Parathyroid adenoma (tissue), 2 donors: ENCODE data around the gene MIA2.
"Not testable (repeated sequence)": the region's sequence is repeated elsewhere in the genome, so short reads cannot be mapped to it uniquely, and the experiment has no call there.

ENCODE experiments used
- H2AFZ ChIP-seq: fragments of 300-600 bp; sonication (generic); one replicate; pipeline ENCODE4 v1.7.0; 2017; ENCODE audit warnings: antibody characterized with exemption, mild to moderate bottlenecking
- H3K27ac ChIP-seq: fragments of 300-600 bp; sonication (generic); one replicate; pipeline ENCODE4 v1.7.0; 2017
- H3K27me3 ChIP-seq: fragments of 300-600 bp; sonication (generic); one replicate; pipeline ENCODE4 v1.7.0; 2017; ENCODE audit warnings: low read length; ENCODE audit not compliant: control insufficient read depth, insufficient read depth
- H3K36me3 ChIP-seq: fragments of 300-600 bp; sonication (generic); one replicate; pipeline ENCODE4 v1.7.0; 2017; ENCODE audit warnings: low read length; ENCODE audit not compliant: control insufficient read depth, insufficient read depth
- H3K4me1 ChIP-seq: fragments of 300-600 bp; sonication (generic); one replicate; pipeline ENCODE4 v1.7.0; 2017; ENCODE audit warnings: control low read depth
- H3K4me2 ChIP-seq: fragments of 300-600 bp; sonication (generic); one replicate; pipeline ENCODE4 v1.7.0; 2017; ENCODE audit warnings: low read length
- H3K4me3 ChIP-seq: fragments of 300-600 bp; sonication (generic); one replicate; pipeline ENCODE4 v1.7.0; 2017; ENCODE audit warnings: low read depth, low read length
- H3K79me2 ChIP-seq: fragments of 300-600 bp; sonication (generic); one replicate; pipeline ENCODE4 v1.7.0; 2017; ENCODE audit warnings: control low read depth
- H3K9ac ChIP-seq: fragments of 300-600 bp; sonication (generic); one replicate; pipeline ENCODE4 v1.7.0; 2017; ENCODE audit warnings: mild to moderate bottlenecking
- H3K9me3 ChIP-seq: fragments of 300-600 bp; sonication (generic); one replicate; pipeline ENCODE4 v1.7.0; 2017; ENCODE audit warnings: low read length; ENCODE audit not compliant: control insufficient read depth
- CTCF ChIP-seq: fragments of 300-600 bp; sonication (generic); IDR thresholded peaks from one replicate; pipeline ENCODE4 v1.7.0; 2017; ENCODE audit warnings: antibody characterized with exemption, mild to moderate bottlenecking
- donor health status: primary hyperparathyroidism.

MIA2 gene

GRCh38 chr14:39342768-39343167, 109.1 kb downstream of the MIA2 start:
- Histone ChIP-seq H3K4me2 (no peak overlapping the region), H3K4me1 (no peaks in the 10 kb centered on the region), H3K79me2 (peaks cover 6% of the 10 kb centered on the region), H3K4me3 (no peak overlapping the region), H3K9me3 (no peaks in the 10 kb centered on the region), H3K27ac (no peak overlapping the region), H3K27me3 (no peaks in the 10 kb centered on the region), H3K36me3 (no peaks in the 10 kb centered on the region), H3K9ac (no peak overlapping the region), H2AFZ (no peak overlapping the region)
- TF ChIP-seq CTCF, result no peak

GRCh38 chr14:39343614-39344013, 109.9 kb downstream of the MIA2 start:
- Histone ChIP-seq H2AFZ (no peak overlapping the region), H3K4me3 (no peak overlapping the region), H3K9ac (no peak overlapping the region), H3K79me2 (peaks cover 6% of the 10 kb centered on the region), H3K4me2 (no peak overlapping the region), H3K4me1 (no peaks in the 10 kb centered on the region), H3K27ac (no peak overlapping the region), H3K27me3 (no peaks in the 10 kb centered on the region), H3K9me3 (no peaks in the 10 kb centered on the region), H3K36me3 (no peaks in the 10 kb centered on the region)
- no peak for TF ChIP-seq CTCF

- H3K4me3 ChIP-seq, result no peak overlapping the region
- TF ChIP-seq CTCF, result no peak
- H3K4me2 ChIP-seq, result no peak overlapping the region
- no peak overlapping the region for H3K27ac ChIP-seq
- no peaks in the 10 kb centered on the region for H3K36me3 ChIP-seq
- H3K79me2 ChIP-seq, result no peaks in the 10 kb centered on the region
- H3K9me3 ChIP-seq, result no peaks in the 10 kb centered on the region
- no peaks in the 10 kb centered on the region for H3K27me3 ChIP-seq
- H2AFZ ChIP-seq, result no peak overlapping the region
- H3K4me1 ChIP-seq, result no peaks in the 10 kb centered on the region
- no peak overlapping the region for H3K9ac ChIP-seq
These were observed 117.2 kb downstream of the MIA2 start for GRCh38 chr14:39350866-39351265.

- Histone ChIP-seq H3K9ac (no peak overlapping the region), H3K27ac (no peak overlapping the region), H3K79me2 (peaks cover under 1% of the 10 kb centered on the region), H3K4me1 (no peaks in the 10 kb centered on the region), H3K27me3 (no peaks in the 10 kb centered on the region), H3K4me2 (no peak overlapping the region), H3K4me3 (no peak overlapping the region), H3K9me3 (no peaks in the 10 kb centered on the region), H2AFZ (no peak overlapping the region), H3K36me3 (no peaks in the 10 kb centered on the region)
- TF ChIP-seq CTCF, result no peak
These were observed 118.0 kb downstream of the MIA2 start for GRCh38 chr14:39351708-39352107.

GRCh38 chr14:39359069-39359468, 125.4 kb downstream of the MIA2 start:
- not testable (repeated sequence) for H3K36me3 ChIP-seq

More at GRCh38 chr14:39359069-39359468, 125.4 kb downstream of the MIA2 start:
- H3K4me2 ChIP-seq, H3K27me3 ChIP-seq, H3K4me1 ChIP-seq, H3K9me3 ChIP-seq, H3K4me3 ChIP-seq, H3K9ac ChIP-seq, H3K27ac ChIP-seq, H2AFZ ChIP-seq: not testable (repeated sequence)
- peaks cover 12% of the 10 kb centered on the region for H3K79me2 ChIP-seq
